H4 (cell line): ENCODE measurements around the gene VPS16. TPM values are rescaled to one million over a fixed set of nuclear protein-coding genes. Genes with fewer than 3 reads are reported as not detected.
"Not testable (repeated sequence)": the region's sequence is repeated elsewhere in the genome, so short reads cannot be mapped to it uniquely, and the experiment has no call there.

Experiments used
- DNase-seq: peaks from one replicate; pipeline ENCODE4 v3.0.0-alpha.2; 2015; ENCODE audit warnings: low spot score
- total RNA-seq: library from RNA; depleted of rRNA; stranded (reverse); fragments of >200 nt; shearing (Covaris generic); gene quantifications from 2 replicates; pipeline ENCODE4 v1.2.3, GENCODE V29; 2014

Gene VPS16
- total RNA-seq, 1 experiment from 2014 or later = 26.3 TPM

DNA sequence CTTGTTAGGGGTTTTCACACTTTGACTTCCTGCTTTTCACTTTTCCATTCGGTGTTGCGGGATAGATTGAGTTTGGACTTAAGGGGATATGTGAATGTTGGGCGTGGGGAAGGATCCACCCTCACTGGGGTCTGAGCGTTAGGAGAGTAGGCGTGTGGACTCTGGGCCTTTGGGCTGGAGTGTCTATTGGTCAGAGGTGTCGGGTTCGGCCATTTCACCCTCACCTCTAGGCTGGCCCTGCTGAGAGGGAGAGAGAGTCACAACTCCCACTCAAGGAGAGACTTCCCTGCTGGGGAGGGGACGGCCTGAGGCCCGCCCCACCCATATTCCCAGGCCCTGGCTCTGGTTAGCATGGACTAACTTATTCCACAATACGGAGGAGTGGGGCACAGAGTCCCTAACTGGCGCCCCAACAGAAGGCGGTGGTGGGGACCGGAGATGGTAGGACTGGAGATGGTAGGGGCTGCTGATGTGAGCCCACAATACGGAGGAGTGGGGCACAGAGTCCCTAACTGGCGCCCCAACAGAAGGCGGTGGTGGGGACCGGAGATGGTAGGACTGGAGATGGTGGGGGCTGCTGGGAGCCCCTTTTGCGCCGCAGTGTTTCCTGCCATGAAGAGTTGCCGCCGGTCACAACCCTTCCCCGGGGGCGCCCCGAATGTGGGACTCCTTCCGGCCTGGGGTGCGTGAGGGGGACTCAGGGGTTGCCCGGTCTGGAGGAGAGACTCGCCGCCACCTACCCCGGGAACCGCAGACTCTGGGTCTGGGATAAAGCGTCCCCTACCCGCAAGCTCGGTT lies 31.3 kb downstream of the VPS16 start:
- no peak for DNase-seq

GRCh38 chr20:2872459-2873009 lies 32.0 kb downstream of the VPS16 start:
- no peak for DNase-seq

DNA sequence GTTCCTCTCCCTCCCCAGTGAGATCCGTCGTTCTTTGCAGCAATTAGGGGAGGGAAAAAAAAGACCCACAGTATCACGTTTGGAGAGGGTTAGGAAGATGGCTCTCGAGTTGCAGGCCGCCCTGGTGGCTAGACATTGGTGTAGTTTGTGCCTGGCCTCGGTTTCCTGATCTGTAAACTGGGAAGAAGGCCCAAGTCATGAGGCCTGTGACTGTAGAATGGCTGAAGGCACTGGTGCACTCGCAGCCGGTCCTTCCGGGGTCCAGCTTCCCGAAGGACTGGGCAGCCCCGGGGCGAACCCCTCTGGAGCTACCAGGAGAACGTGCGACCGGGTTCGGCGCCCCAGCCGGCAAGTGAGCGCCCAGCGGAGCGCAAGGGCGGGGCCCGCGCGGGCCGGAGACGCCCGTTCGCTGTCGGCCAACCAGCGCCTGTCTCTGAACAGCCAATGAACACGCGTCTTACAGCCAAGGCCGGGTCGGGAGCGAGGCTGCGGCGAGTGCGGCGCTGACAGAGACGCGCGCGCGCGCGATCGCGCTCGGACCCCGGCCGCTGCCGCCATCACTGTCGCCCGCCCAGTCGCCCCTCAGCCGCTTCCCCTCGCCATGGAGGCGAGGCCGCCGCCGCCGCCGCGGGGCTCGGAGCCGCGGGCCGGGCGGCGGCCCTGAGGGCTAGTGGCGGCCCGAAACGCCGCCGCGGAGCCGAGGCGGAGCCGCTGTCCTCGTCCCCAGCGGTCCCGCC lies 32.6 kb downstream of the VPS16 start, which contains the start of gene PTPRA:
PTPRA (plus strand) TSS at position 472 of the 737 bp plus-strand sequence. CDS start 90,797 bp downstream, outside the sequence.
- DNase-seq = peak; percentile 86

- no peak for DNase-seq
Observed at GRCh38 chr20:2873747-2874041, 33.1 kb downstream of the VPS16 start.

- DNase-seq = no peak
Observed at GRCh38 chr20:2874456-2874855, 33.9 kb downstream of the VPS16 start.

GRCh38 chr20:2875690-2876203 lies 35.2 kb downstream of the VPS16 start:
- DNase-seq = no peak

- DNase-seq = no peak
Observed at GRCh38 chr20:2878515-2878914, 38.0 kb downstream of the VPS16 start.

DNA sequence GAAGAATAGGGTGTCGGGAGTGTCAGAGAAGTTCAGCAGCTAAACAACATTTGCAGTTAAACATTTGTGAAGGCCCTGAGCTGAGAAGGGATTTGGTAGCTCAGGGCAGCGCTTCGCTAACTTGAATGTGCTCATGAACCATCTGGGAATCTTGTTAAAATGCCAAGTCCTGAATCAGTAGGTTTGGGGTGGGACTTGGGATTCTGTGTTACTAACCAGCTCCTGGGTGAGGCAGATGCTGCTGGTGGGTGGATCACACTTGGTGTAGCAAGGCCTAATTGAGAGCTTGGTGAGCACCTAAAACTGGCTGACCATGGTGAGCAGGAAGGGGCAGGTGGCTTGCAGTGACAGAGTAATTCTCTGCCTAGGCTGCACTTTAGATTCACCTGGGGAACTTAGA lies 38.6 kb downstream of the VPS16 start:
- DNase-seq = no peak

GRCh38 chr20:2880650-2881049 lies 40.1 kb downstream of the VPS16 start:
- DNase-seq = no peak

DNA sequence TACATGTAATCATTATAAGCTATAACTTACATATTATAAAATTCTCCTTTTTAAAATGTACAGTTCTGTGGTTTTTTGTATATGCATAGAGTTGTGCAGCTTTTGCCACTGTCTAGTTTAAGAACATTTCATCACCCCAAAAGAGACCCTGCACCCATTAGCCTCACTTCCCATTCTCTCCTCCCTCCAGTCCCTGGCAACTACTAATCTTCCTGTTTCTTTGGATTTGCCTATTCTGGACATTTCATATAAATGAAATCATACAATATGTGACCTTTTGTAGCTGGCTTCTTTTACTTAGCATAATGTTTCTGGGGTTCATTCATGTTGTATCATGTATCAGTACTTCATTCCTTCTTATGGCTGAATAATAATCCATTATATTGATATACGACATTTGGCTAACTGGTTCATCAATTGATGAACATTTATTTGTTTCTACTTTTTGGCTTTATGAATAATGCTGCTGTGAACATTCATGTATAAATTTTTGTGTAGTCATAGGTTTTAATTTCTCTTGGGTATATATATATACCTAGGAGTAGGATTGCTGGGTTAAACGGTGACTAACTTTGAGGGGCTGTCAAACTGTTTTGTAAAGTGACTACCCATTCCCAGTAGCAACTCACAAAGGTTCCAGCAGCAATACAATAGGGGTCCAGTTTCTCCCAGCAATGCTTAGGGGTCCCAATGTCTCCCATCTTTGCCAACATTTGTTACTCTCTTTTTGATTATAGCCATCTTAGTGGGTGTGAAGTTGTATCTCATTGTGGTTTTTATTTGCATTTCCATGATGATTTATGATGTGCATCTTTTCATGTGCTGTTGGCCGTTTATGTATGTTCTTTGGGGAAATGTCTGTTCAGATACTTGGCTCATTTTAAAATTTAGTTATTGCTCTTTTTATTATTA lies 43.4 kb downstream of the VPS16 start:
- DNase-seq = no peak

GRCh38 chr20:2887715-2888114 lies 47.2 kb downstream of the VPS16 start:
- DNase-seq = no peak

DNA sequence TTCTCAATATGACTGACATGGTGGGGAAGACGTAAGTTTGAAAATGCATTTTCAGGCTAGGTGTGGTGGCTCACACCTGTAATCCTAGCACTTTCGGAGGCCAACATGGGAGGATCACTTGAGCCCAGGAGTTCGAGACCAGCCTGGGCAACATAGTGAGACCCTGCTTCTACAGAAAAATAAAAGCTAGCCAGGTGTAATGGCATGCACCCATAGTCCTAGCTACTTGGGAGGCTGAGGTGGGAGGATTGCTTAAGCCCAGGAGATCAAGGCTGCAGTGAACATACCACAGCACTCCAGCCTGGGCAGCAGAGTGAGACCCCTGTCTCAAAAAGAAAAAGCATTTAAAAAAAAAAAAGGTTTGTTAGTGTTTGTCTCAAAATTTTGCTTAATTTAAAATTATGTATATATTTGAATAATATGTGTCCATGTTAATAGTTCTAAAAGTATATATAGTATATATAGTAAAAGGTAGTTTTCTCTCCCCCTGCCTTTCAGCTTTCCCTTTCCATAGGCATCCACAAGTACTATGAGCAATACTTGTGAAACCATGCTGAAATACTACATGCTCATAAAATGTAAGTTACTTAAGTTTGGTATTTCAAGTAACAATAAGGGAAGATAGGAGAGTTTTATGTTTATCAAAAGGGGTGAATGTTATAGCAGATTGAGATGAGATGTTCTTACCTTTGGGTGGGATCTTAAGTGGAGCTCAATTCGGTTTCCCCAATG lies 47.8 kb downstream of the VPS16 start:
- no peak for DNase-seq

GRCh38 chr20:2889209-2889608 lies 48.7 kb downstream of the VPS16 start:
- no peak for DNase-seq

GRCh38 chr20:2889797-2890196 lies 49.3 kb downstream of the VPS16 start:
- no peak for DNase-seq

GRCh38 chr20:2890742-2891141 lies 50.2 kb downstream of the VPS16 start:
- DNase-seq = no peak

DNA sequence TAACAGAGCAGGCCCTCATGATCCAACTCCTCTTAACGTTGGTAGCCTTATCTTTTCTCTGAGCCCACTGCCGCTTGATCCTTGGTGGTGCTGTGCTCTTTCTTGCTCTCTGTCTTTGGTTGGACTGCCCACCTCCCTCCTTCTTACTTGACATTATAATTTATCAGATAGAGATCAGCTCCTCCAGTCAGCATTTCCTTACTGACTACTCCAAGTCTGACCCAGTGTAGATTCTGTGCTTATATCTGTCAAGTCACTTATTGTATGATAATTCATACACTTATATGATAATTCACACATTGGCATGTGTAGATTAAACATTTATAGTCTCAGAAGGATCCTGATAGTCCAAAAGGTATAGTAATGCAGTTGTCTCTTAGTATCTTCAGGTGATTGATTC lies 50.8 kb downstream of the VPS16 start:
- DNase-seq = no peak

DNA sequence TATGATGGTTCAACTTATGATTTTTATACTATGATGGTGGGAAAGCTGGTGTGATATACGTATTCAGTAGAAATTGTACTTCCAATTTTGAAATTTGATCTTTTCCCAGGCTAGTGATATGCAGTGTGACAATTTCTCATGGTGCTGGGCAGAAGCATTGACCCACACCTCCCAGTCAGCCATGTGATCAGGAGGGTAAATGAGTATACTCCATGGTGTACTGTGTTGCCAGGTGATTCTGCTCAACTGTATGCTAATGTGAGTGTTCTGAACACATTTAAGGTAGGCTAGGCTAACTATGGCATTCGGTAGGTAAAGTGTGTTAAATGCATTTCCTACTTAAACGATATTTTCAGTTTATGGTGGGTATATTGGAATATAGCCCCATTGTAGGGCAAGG lies 51.8 kb downstream of the VPS16 start:
- DNase-seq = no peak

DNA sequence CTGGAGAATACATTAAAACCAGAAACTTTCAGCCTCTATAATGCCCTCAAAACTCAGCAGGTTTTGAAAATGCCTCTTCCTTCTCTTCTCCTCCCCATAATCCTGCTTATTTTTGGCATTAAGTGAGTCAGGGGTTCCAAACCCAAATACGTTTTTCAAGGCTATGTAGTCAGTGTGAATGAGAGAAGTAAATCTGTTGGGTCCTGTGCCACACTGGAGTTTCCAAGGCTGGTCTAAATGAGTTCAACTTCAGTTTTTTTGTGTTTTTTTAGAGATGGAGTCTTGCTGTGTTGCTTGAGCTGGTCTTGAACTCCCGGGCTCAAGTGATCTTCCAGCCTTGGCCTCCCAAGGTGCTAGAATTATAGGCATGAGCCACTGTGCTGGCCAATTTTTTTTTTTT lies 53.7 kb downstream of the VPS16 start:
- no peak for DNase-seq

GRCh38 chr20:2895154-2895553 lies 54.6 kb downstream of the VPS16 start:
- not testable (repeated sequence) for DNase-seq

GRCh38 chr20:2899243-2899642 lies 58.7 kb downstream of the VPS16 start:
- DNase-seq = no peak
